Ovary (tissue), 9 donors: ENCODE data around the gene RAB31. TPM values are rescaled to one million over a fixed set of nuclear protein-coding genes. Genes with fewer than 3 reads are reported as not detected.

Experiments
- DNase-seq, 5 donors: peaks; one replicate each; pipeline ENCODE4 v3.0.0-alpha.2; 2019 to 2020
- H3K27ac ChIP-seq, 2 donors: fragments of 200-600 bp; one replicate each; pipeline versions ENCODE4 v1.5.1 to v1.8.0; 2019 to 2022
- H3K27me3 ChIP-seq: fragments of 200-600 bp; one replicate; pipeline ENCODE4 v1.8.0; 2022
- H3K36me3 ChIP-seq: fragments of 200-600 bp; sonication (generic); one replicate; pipeline ENCODE4 v1.5.1; 2019
- H3K4me1 ChIP-seq: one replicate; pipeline ENCODE4 v1.8.1; 2013; ENCODE audit warnings: mild to moderate bottlenecking, moderate library complexity; ENCODE audit not compliant: insufficient read depth
- H3K4me3 ChIP-seq: fragments of 200-600 bp; sonication (generic); one replicate; pipeline ENCODE4 v1.5.1; 2017
- H3K9me3 ChIP-seq, 2 donors: fragments of 200-600 bp in 1 of 2; sonication (generic) in 1 of 2; one replicate each; pipeline versions ENCODE4 v1.5.1 to v1.8.1; 2013 to 2019; ENCODE audit warnings: mild to moderate bottlenecking in 1 of 2, moderate library complexity in 1 of 2
- EP300 ChIP-seq: sonication (generic); formaldehyde crosslinking; IDR thresholded peaks from one replicate; pipeline ENCODE4 v1.6.1; 2017; ENCODE audit warnings: antibody characterized with exemption
- POLR2A ChIP-seq: fragments of 450-650 bp; IDR thresholded peaks from one replicate; pipeline ENCODE4 v1.6.1; 2017; ENCODE audit warnings: antibody characterized with exemption, mild to moderate bottlenecking, moderate library complexity
- WGBS, 3 donors: extraction: QIAGEN DNeasy Blood & Tissue Kit in 1 of 3; methylation state at CpG; one replicate each; pipeline versions ENCODE4 v1.1.5 to v1.1.7; 2013 to 2017; 5-methylcytosine and 5-hydroxymethylcytosine counted together
- intact Hi-C, 4 donors: fragments of 100-400 bp; cut with DNase I; formaldehyde crosslinking; loops; one replicate each; pipeline versions ENCODE4 v1.11.0 to v1.15.1; 2022 to 2023
- polyA plus RNA-seq, 2 donors: library from polyadenylated mRNA; stranded (reverse); fragments of 200-250 nt in 1 of 2; fragments of 350-450 nt in 1 of 2; fragmentation: Illumina TruSeq in 1 of 2; extraction: RNeasy Lipid Tissue Mini Kit (QIAGEN cat#74804) in 1 of 2; gene quantifications; one replicate each; pipeline ENCODE4 v1.2.3, GENCODE V29; 2013 to 2014
- total RNA-seq, 7 donors: library from RNA; depleted of rRNA in 2 of 7; stranded (reverse); fragments of >200 nt in 2 of 7; fragmentation: NEBNext Ultra II Directional in 3 of 7; extraction: Animal tissue kit (Norgen Biotek cat#: 25700) in 3 of 7; gene quantifications; one replicate each; pipeline versions ENCODE4 v1.1.0 to v1.2.4, GENCODE V29; 2016 to 2023
- TF ChIP-seq, protein P1 (sequence below), 3 donors: fragments of 450-650 bp in 2 of 3; fragments of 200-600 bp in 1 of 3; IDR thresholded peaks; one replicate each; pipeline versions ENCODE4 v1.5.1 to v1.8.0; 2016 to 2022; ENCODE audit warnings: antibody characterized with exemption in 3 of 3, mild to moderate bottlenecking in 1 of 3
- donor health status: DM: no; HTN: no; CAD: no; lungs with moderate emphysema.
- donor health status: DM: no; HTN: no; CAD: no.
- donor health status: Bipolar disorder and iron deficiency.
- donor health status: DM: yes; HTN: yes; CAD: no.
- donor health status: DM: no; HTN: no; CAD: no.
- donor health status: DM: yes; HTN: yes; CAD: no.

The RAB31 gene
- total and polyA plus RNA-seq, 9 donors, result 37.9 to 188 (median 62.8) TPM

DNA sequence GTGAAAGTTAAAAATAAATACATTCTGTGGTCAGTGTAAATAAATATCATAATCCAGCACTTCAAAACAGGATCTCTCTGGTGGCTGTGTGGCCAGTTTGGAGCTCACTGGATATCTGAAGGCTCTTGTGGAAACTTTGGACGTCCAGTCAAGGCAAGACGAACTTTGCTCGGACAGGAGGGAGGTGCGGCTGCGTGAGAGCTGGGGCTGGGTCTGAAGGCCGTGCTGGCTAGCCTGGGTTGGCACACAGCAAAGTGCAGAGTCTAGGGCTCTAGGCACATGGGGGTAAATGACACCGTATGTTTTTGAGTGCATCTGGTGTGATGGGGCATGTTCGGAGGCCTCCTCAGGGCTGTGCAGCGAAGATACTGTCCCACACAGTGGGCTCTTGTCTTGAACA lies 98.8 kb downstream of the RAB31 start:
- 95% methylated on average over 9 of the region's 9 CpGs for WGBS, 3 donors
- H3K9me3 ChIP-seq, result no peaks in the 10 kb centered on the region
- peaks cover 21% of the 10 kb centered on the region for H3K4me1 ChIP-seq
- no peak overlapping the region for H3K4me3 ChIP-seq
- TF ChIP-seq, protein P1, sequence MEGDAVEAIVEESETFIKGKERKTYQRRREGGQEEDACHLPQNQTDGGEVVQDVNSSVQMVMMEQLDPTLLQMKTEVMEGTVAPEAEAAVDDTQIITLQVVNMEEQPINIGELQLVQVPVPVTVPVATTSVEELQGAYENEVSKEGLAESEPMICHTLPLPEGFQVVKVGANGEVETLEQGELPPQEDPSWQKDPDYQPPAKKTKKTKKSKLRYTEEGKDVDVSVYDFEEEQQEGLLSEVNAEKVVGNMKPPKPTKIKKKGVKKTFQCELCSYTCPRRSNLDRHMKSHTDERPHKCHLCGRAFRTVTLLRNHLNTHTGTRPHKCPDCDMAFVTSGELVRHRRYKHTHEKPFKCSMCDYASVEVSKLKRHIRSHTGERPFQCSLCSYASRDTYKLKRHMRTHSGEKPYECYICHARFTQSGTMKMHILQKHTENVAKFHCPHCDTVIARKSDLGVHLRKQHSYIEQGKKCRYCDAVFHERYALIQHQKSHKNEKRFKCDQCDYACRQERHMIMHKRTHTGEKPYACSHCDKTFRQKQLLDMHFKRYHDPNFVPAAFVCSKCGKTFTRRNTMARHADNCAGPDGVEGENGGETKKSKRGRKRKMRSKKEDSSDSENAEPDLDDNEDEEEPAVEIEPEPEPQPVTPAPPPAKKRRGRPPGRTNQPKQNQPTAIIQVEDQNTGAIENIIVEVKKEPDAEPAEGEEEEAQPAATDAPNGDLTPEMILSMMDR (IDR thresholded peaks at IDR 0.05), result no peak
- TF ChIP-seq EP300 (no peak), POLR2A (no peak)
- H3K27ac ChIP-seq, result no peak overlapping the region
- no peaks in the 10 kb centered on the region for H3K36me3 ChIP-seq
- no peaks in the 10 kb centered on the region for H3K27me3 ChIP-seq
- intact Hi-C loops, result loop anchor here in 1 of 4 donors (10.0 kb wide), 1 partner anchor 48 kb away; no protein-coding TSS in a partner anchor
- no peak for DNase-seq

DNA sequence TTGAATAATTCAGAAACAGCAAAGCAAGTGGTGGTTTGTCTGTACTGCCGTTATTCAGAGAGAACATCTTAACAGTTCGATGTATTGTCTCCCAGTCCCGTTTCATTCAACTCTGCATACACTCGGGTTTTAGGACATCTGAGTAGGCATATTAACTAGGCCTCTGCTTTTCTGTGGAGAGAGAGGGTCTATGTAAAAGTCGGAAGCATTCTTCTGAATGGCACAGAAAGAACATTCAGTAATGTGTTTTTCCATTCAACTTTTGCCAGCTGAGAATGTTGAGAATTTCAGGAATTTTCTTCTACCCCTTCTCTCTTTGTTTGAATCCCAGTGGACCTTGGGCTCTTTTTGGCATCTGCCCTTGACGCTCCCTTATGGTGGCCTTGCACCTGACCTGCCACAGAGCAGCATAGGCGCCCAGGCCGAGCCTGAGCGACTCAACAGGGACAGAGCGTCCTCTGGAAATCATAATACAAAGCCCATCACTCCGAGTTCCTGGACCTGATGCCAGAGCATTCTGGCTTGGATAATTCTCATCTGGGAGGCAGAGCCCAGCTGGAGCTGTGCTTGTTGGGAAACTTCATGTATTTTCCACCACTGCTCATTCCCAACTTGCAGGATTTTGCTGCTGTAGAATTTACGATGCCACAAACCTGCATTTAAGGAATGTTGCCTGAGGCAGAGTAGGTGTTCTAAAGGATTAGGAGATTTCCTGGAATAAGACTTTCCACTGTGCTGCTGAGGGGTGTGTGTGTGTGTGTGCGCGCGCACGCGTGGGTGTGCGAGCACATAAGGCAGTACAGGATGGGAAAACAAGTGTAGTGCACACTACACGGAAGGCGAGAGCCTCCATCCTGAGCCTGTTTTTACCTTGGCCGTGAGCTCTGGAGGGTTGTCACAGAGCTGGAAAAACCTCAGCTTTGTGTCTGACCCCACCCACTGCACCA lies 100.5 kb downstream of the RAB31 start:
- TF ChIP-seq POLR2A (no peak), EP300 (no peak)
- TF ChIP-seq, protein P1 (IDR thresholded peaks at IDR 0.05), result no peak
- intact Hi-C loops, result loop anchor here in 1 of 4 donors (10.0 kb wide), 1 partner anchor 46 kb away; no protein-coding TSS in a partner anchor
- WGBS, 3 donors, result 21 to 36% (median 26%) methylated on average over 21 of the region's 21 CpGs
- Histone ChIP-seq H3K4me1 (peaks cover 14% of the 10 kb centered on the region), H3K36me3 (no peaks in the 10 kb centered on the region), H3K27ac (peak overlapping the region in 1 of 2 donors; percentile 57), H3K9me3 (no peaks in the 10 kb centered on the region), H3K27me3 (no peaks in the 10 kb centered on the region), H3K4me3 (no peak overlapping the region)
- DNase-seq, result peak in 4 of 5 donors; percentile 50 to 76 (median 52)

DNA sequence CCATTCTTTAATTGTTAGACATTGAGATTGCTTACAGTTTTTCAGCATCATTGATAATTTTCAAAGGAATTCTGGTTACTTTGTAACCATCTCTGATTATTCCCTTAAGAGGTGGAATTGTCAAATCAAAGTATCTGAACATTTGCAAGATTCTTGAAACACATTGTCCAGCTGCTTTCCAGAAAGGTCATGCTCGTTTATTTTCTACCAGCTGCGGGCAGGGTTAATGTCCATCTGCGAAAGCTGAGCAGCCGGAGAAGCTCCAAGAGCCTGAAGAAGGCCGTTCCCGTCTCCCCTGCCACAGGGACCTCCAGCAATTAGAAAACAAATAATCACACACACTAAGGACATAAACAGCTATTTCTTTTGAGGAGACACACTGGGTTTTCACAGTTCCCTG lies 101.6 kb downstream of the RAB31 start:
- intact Hi-C loops, result loop anchor here in 1 of 4 donors (10.0 kb wide), 1 partner anchor 45 kb away; no protein-coding TSS in a partner anchor
- Histone ChIP-seq H3K4me1 (peaks cover 7% of the 10 kb centered on the region), H3K27me3 (no peaks in the 10 kb centered on the region), H3K36me3 (no peaks in the 10 kb centered on the region), H3K27ac (peak overlapping the region in 1 of 2 donors; percentile 57), H3K4me3 (no peak overlapping the region), H3K9me3 (no peaks in the 10 kb centered on the region)
- TF ChIP-seq, protein P1 (IDR thresholded peaks at IDR 0.05), result no peak
- 27 to 50% (median 44%) methylated on average over 6 of the region's 6 CpGs for WGBS, 3 donors
- no peak for DNase-seq

DNA sequence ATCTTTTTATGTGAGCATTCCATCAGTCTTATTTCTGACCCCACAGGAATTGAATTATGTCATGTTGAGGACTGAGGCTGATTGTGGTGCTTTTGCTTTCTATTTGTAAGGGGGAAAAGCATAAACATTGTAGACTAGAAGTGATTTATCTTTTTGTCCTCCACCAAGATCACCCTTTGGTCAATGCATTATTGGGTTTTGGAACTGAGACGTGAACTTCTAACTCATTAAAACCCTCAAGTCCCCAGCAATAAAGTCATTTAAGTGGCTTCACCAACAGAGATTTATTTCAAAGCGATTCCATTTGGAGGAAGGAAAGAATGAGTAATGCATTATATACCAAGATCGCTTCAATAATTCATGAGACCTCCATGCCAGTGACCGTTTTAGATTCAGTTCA lies 102.2 kb downstream of the RAB31 start:
- Histone ChIP-seq H3K4me3 (no peak overlapping the region), H3K36me3 (no peaks in the 10 kb centered on the region), H3K4me1 (peaks cover 7% of the 10 kb centered on the region), H3K9me3 (no peaks in the 10 kb centered on the region), H3K27ac (peak overlapping the region in 1 of 2 donors; percentile 57), H3K27me3 (no peaks in the 10 kb centered on the region)
- intact Hi-C loops, result no loop called here
- 81 to 89% (median 84%) methylated on average over 4 of the region's 4 CpGs for WGBS, 3 donors
- TF ChIP-seq, protein P1 (IDR thresholded peaks at IDR 0.05), result no peak
- TF ChIP-seq POLR2A (no peak), EP300 (no peak)
- DNase-seq, result no peak
